ENCODE results near the gene PHF23. TPM values are rescaled to one million over a fixed set of nuclear protein-coding genes. Genes with fewer than 3 reads are reported as not detected.

The PHF23 gene
- total RNA-seq, 2 donors from 2014 or later: 19.2 to 23.2 TPM

Other genes starting within 250 kb of the PHF23 start
- gene ALOX12, start 243.4 kb downstream of the PHF23 start, total RNA-seq: 10 to 100 TPM in 1 of 2 donors, 1 to 10 TPM in 1; 1.2 to 32.0 TPM
- 100 to 1,000 TPM; 141 to 150 TPM for gene RNASEK, start 226.8 kb downstream of the PHF23 start, total RNA-seq
- gene BCL6B, start 216.4 kb downstream of the PHF23 start, total RNA-seq: under 1 TPM in 1 of 2 donors, not detected in 1; 0.17 TPM
- gene SLC16A13, start 203.4 kb downstream of the PHF23 start, total RNA-seq: 1 to 10 TPM; 3.3 to 4.6 TPM
- gene SLC16A11, start 195.4 kb downstream of the PHF23 start, total RNA-seq: under 1 TPM in 1 of 2 donors, not detected in 1; 0.40 TPM
- gene CLEC10A, start 159.2 kb downstream of the PHF23 start, total RNA-seq: 1 to 10 TPM in 1 of 2 donors, under 1 TPM in 1; 0.40 to 7.1 TPM
- under 1 TPM; 0.67 to 0.78 TPM for gene ASGR2, start 124.6 kb downstream of the PHF23 start, total RNA-seq
- gene ASGR1, start 60.1 kb downstream of the PHF23 start, total RNA-seq: under 1 TPM; 0.42 to 0.92 TPM
- 10 to 100 TPM in 1 of 2 donors, 1 to 10 TPM in 1; 9.8 to 16.1 TPM for gene DLG4, start 19.6 kb downstream of the PHF23 start, total RNA-seq
- 100 to 1,000 TPM; 268 to 279 TPM for gene ACADVL, start 19.5 kb downstream of the PHF23 start, total RNA-seq
- 10 to 100 TPM; 37.0 to 46.9 TPM for gene DVL2, start 4.9 kb downstream of the PHF23 start, total RNA-seq
- 100 to 1,000 TPM; 212 to 247 TPM for gene GABARAP, start 3.0 kb upstream of the PHF23 start, total RNA-seq
- 100 to 1,000 TPM; 112 to 115 TPM for gene CTDNEP1, start 12.3 kb upstream of the PHF23 start, total RNA-seq
- 10 to 100 TPM; 43.0 to 51.0 TPM for gene ELP5, start 12.8 kb upstream of the PHF23 start, total RNA-seq
- gene CLDN7, start 23.0 kb upstream of the PHF23 start, total RNA-seq: 1 to 10 TPM in 1 of 2 donors, under 1 TPM in 1; 0.78 to 1.2 TPM
- gene SLC2A4, start 42.3 kb upstream of the PHF23 start, total RNA-seq: not detected
- not detected for gene YBX2, start 55.2 kb upstream of the PHF23 start, total RNA-seq
- gene EIF5A, start 68.2 kb upstream of the PHF23 start, total RNA-seq: 100 to 1,000 TPM; 496 to 601 TPM
- 100 to 1,000 TPM in 1 of 2 donors, 10 to 100 TPM in 1; 96.5 to 104 TPM for gene GPS2, start 75.9 kb upstream of the PHF23 start, total RNA-seq
- gene NEURL4, start 89.9 kb upstream of the PHF23 start, total RNA-seq: 10 to 100 TPM; 29.9 to 43.8 TPM
- 100 to 1,000 TPM; 641 to 702 TPM for gene ACAP1, start 97.1 kb upstream of the PHF23 start, total RNA-seq
- 1 to 10 TPM; 1.6 to 2.7 TPM for gene KCTD11, start 112.7 kb upstream of the PHF23 start, total RNA-seq
- gene TMEM95, start 115.7 kb upstream of the PHF23 start, total RNA-seq: not detected
- gene TNK1, start 141.6 kb upstream of the PHF23 start, total RNA-seq: 1 to 10 TPM; 4.8 to 5.9 TPM
- 100 to 1,000 TPM; 120 to 126 TPM for gene PLSCR3, start 155.1 kb upstream of the PHF23 start, total RNA-seq
- 10 to 100 TPM; 27.3 to 31.7 TPM for gene TMEM256, start 164.6 kb upstream of the PHF23 start, total RNA-seq
- gene NLGN2, start 168.4 kb upstream of the PHF23 start, total RNA-seq: 1 to 10 TPM; 5.1 to 6.5 TPM
- gene SPEM1, start 180.9 kb upstream of the PHF23 start, total RNA-seq: not detected
- gene SPEM2, start 186.2 kb upstream of the PHF23 start, total RNA-seq: not detected
- gene SPEM3, start 189.4 kb upstream of the PHF23 start, total RNA-seq: not detected
- 10 to 100 TPM; 12.6 to 13.2 TPM for gene TMEM102, start 196.0 kb upstream of the PHF23 start, total RNA-seq
- gene FGF11, start 200.1 kb upstream of the PHF23 start, total RNA-seq: 1 to 10 TPM; 2.0 to 2.6 TPM
- gene CHRNB1, start 205.6 kb upstream of the PHF23 start, total RNA-seq: 1 to 10 TPM; 7.0 to 7.2 TPM
- 10 to 100 TPM; 44.9 to 49.5 TPM for gene ZBTB4, start 240.2 kb upstream of the PHF23 start, total RNA-seq
- not detected for gene SLC35G6, start 242.0 kb upstream of the PHF23 start, total RNA-seq
- 100 to 1,000 TPM; 553 to 572 TPM for gene POLR2A, start 244.9 kb upstream of the PHF23 start, total RNA-seq

Data from T-helper 17 cell (primary cell).